HCT116 (cell line): ENCODE measurements around the gene MIB2. TPM values are rescaled to one million over a fixed set of nuclear protein-coding genes. Genes with fewer than 3 reads are reported as not detected.

Experiments
- ATAC-seq: fragments of 200-7000 bp; cut with Tn5 transposase; 2 replicates; pipeline ENCODE4 v1.9.1; 2020; ENCODE audit warnings: mild to moderate bottlenecking, moderate library complexity
- BruUV-seq: library from RNA; stranded (reverse); fragments of 400-500 nt; replicated peaks from 2 replicates; lab custom pipeline; 2021; lab: Mats Ljungman, UMichigan
- CTCF ChIA-PET: fragments of 300-600 bp; sonication (Branson Sonifier 250); formaldehyde crosslinking; loops from one replicate; lab custom pipeline; 2021; ENCODE audit warnings: antibody characterized with exemption; lab: Charles Lee
- POLR2A ChIA-PET: fragments of 300-600, 350-600 bp; sonication (Branson Sonifier 250); formaldehyde crosslinking; loops from one replicate; lab custom pipeline; 2021; ENCODE audit warnings: antibody characterized with exemption; lab: Charles Lee
- RAD21 ChIA-PET, 2 experiments: fragments of 300-600 bp; sonication (Branson Sonifier 250); formaldehyde crosslinking; loops; one replicate each; lab custom pipeline; 2023; ENCODE audit warnings: low total read pairs in 2 of 2; ENCODE audit not compliant: uncharacterized antibody in 2 of 2, unreplicated experiment in 2 of 2, low non-redundant PET in 1 of 2; lab: Charles Lee
- DNase-seq: peaks from one replicate; pipeline ENCODE4 v3.0.0-alpha.2; 2010; ENCODE audit warnings: low read depth, low spot score
- H2AFZ ChIP-seq: fragments of 200-600 bp; shearing (Covaris generic), sonication (generic); 2 replicates; pipeline ENCODE4 v1.6.1; 2017; ENCODE audit warnings: low read depth, mixed run types, mixed read lengths, antibody characterized with exemption, low read length; ENCODE audit not compliant: poor library complexity, severe bottlenecking
- H3K27ac ChIP-seq: 2 replicates; pipeline ENCODE4 v1.5.1; 2012; ENCODE audit warnings: low read depth, low read length
- H3K27me3 ChIP-seq: fragments of 200-600 bp; sonication (generic); 2 replicates; pipeline ENCODE4 v1.6.1; 2016; ENCODE audit warnings: mixed run types, low read length, mixed read lengths; ENCODE audit not compliant: insufficient read depth
- H3K36me3 ChIP-seq, 2 experiments: fragments of 200-500 bp in 1 of 2; fragments of 200-600 bp in 1 of 2; sonication (Bioruptor generic) in 1 of 2; sonication (generic) in 1 of 2; 2 replicates each; pipeline versions ENCODE4 v1.5.1 to v1.6.1; 2014 to 2016; ENCODE audit warnings: low read length in 2 of 2, inconsistent platforms in 1 of 2, mixed read lengths in 1 of 2, mixed run types in 1 of 2; ENCODE audit not compliant: insufficient read depth in 2 of 2, control insufficient read depth in 1 of 2
- H3K4me1 ChIP-seq, 2 experiments: fragments of 200-600 bp in 1 of 2; sonication (generic) in 1 of 2; 2 replicates each; pipeline versions ENCODE4 v1.5.1 to v1.6.1; 2012 to 2017; ENCODE audit warnings: low read length in 2 of 2, inconsistent platforms in 1 of 2, mild to moderate bottlenecking in 1 of 2, mixed read lengths in 1 of 2, mixed run types in 1 of 2, moderate library complexity in 1 of 2; ENCODE audit not compliant: insufficient read depth in 2 of 2, control insufficient read depth in 1 of 2
- H3K4me2 ChIP-seq: fragments of 200-600 bp; sonication (generic); 2 replicates; pipeline ENCODE4 v1.6.1; 2017; ENCODE audit warnings: mixed run types, low read length, mixed read lengths
- H3K4me3 ChIP-seq, 2 experiments: fragments of 200-600 bp in 1 of 2; sonication (generic) in 1 of 2; replicated peaks in 1 of 2; 2 replicates each; pipeline ENCODE4 v1.5.1; 2011 to 2016; ENCODE audit warnings: low read length in 2 of 2, control low read depth in 1 of 2, low read depth in 1 of 2, mild to moderate bottlenecking in 1 of 2, mixed read lengths in 1 of 2, mixed run types in 1 of 2
- H3K79me2 ChIP-seq: fragments of 200-600 bp; sonication (generic); 2 replicates; pipeline ENCODE4 v1.6.1; 2017; ENCODE audit warnings: mild to moderate bottlenecking, mixed run types, low read length, moderate library complexity, mixed read lengths; ENCODE audit not compliant: insufficient read depth
- H3K9ac ChIP-seq: fragments of 200-600 bp; sonication (generic); 2 replicates; pipeline ENCODE4 v1.6.1; 2016; ENCODE audit warnings: low read length, mixed read lengths
- H3K9me2 ChIP-seq: fragments of 200-600 bp; sonication (generic), shearing (Covaris generic); 2 replicates; pipeline ENCODE4 v1.6.1; 2017; ENCODE audit warnings: mixed run types, mild to moderate bottlenecking, moderate library complexity; ENCODE audit not compliant: insufficient read depth
- H3K9me3 ChIP-seq, 2 experiments: fragments of 200-500 bp in 1 of 2; fragments of 200-600 bp in 1 of 2; sonication (Bioruptor generic) in 1 of 2; sonication (generic) in 1 of 2; 2 replicates each; pipeline ENCODE4 v1.6.1; 2014 to 2017; ENCODE audit warnings: low read length in 2 of 2, mixed read lengths in 2 of 2, inconsistent platforms in 1 of 2, low read depth in 1 of 2, mild to moderate bottlenecking in 1 of 2, mixed run types in 1 of 2, moderate library complexity in 1 of 2; ENCODE audit not compliant: control insufficient read depth in 1 of 2, insufficient read depth in 1 of 2
- H4K20me1 ChIP-seq: fragments of 200-600 bp; sonication (generic), shearing (Covaris generic); 2 replicates; pipeline ENCODE4 v1.6.1; 2017; ENCODE audit warnings: mixed run types, mild to moderate bottlenecking, moderate library complexity; ENCODE audit not compliant: insufficient read depth
- CEBPB ChIP-seq: IDR thresholded peaks from 2 replicates; pipeline ENCODE4 v1.6.1; 2012; ENCODE audit warnings: low read depth
- ELF1 ChIP-seq: IDR thresholded peaks from 2 replicates; pipeline ENCODE4 v1.6.1; 2012; ENCODE audit warnings: low read depth, borderline replicate concordance
- JUND ChIP-seq: IDR thresholded peaks from 2 replicates; pipeline ENCODE4 v1.6.1; 2012
- intact Hi-C: fragments of 100-400 bp; cut with micrococcal nuclease; formaldehyde crosslinking; loops from 2 replicates; pipeline ENCODE4 v1.10.0; 2022
- total RNA-seq: library from RNA; stranded (reverse); gene quantifications from one replicate; pipeline ENCODE4 v1.2.1, GENCODE V29; 2021; ENCODE audit not compliant: unreplicated experiment
- TF ChIP-seq, protein P1 (sequence below): IDR thresholded peaks from 2 replicates; pipeline ENCODE4 v1.6.1; 2012
- TF ChIP-seq, protein P2 (sequence below), 3 experiments: fragments of 200-600 bp in 1 of 3; sonication (generic) in 1 of 3; IDR thresholded peaks in 2 of 3; conservative IDR thresholded peaks in 1 of 3; 2 replicates each; pipeline ENCODE4 v1.5.1; 2012 to 2017; ENCODE audit warnings: low read depth in 2 of 3, low read length in 2 of 3, antibody characterized with exemption in 1 of 3, borderline replicate concordance in 1 of 3, control low read depth in 1 of 3, mild to moderate bottlenecking in 1 of 3, mixed read lengths in 1 of 3, mixed run types in 1 of 3, moderate library complexity in 1 of 3; ENCODE audit not compliant: insufficient read depth in 1 of 3

The MIB2 gene
- total RNA-seq, 1 experiment from 2014 or later: 194 TPM

DNA sequence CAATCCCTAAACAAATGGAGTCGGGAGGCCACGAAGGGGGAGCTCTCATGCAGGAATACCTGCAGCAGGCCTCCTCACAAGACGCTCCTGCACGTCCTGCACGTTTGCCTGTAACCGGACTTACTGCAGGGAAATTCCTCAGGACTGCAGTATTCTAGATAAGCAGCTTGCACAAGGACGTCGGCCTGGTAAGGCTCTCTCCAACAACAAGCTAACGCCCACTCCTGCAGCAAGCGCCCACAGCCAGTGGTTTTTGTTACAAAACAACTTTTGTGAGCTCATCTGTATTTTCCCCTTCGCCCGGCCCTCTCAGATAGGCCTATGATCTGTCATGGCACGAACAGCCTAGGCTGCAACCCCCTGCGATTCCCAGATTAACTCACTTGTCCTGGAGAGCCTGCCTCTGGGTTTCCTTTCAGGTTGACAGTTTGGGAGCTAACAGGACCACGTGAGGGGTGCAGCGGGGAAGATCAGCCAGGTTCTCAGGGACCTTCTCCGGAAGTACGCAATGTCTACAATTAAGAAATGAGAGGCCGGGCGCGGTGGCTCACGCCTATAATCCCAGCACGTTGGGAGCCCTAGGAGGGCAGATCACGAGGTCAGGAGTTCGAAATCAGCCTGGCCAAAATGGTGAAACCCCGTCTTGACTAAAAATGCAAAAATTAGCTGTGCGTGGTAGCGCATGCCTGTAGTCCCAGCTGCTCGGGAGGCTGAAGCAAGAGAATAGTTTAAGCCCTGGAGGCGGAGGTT lies 921 bp upstream of the MIB2 start:
- intact Hi-C loops: loop anchor here (10.0 kb wide), 1 partner anchor 270 kb away; the partner anchor contains the start of gene DVL1
- peak overlapping the region; percentile 97 for H3K4me2 ChIP-seq
- peaks cover 11 to 22% of the 10 kb centered on the region in 2 experiments; a peak in 3 of 4 replicates for H3K4me1 ChIP-seq
- H3K27ac ChIP-seq: peak overlapping the region; percentile 54
- POLR2A ChIA-PET: interaction anchor here (0.8 to 3.3 kb wide), 3 partner anchors 12 to 40 kb away, joined by 3 to 15 read pairs (median 3); no protein-coding TSS in a partner anchor
- RAD21 ChIA-PET: no interaction called here
- H3K9me2 ChIP-seq: no peaks in the 10 kb centered on the region
- H3K9me3 ChIP-seq: no peaks in the 10 kb centered on the region
- no peaks in the 10 kb centered on the region for H3K27me3 ChIP-seq
- H2AFZ ChIP-seq: no peak overlapping the region
- TF ChIP-seq JUND (no peak), ELF1 (no peak), CEBPB (no peak)
- TF ChIP-seq, protein P1, sequence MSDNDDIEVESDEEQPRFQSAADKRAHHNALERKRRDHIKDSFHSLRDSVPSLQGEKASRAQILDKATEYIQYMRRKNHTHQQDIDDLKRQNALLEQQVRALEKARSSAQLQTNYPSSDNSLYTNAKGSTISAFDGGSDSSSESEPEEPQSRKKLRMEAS: no peak
- TF ChIP-seq, protein P2, sequence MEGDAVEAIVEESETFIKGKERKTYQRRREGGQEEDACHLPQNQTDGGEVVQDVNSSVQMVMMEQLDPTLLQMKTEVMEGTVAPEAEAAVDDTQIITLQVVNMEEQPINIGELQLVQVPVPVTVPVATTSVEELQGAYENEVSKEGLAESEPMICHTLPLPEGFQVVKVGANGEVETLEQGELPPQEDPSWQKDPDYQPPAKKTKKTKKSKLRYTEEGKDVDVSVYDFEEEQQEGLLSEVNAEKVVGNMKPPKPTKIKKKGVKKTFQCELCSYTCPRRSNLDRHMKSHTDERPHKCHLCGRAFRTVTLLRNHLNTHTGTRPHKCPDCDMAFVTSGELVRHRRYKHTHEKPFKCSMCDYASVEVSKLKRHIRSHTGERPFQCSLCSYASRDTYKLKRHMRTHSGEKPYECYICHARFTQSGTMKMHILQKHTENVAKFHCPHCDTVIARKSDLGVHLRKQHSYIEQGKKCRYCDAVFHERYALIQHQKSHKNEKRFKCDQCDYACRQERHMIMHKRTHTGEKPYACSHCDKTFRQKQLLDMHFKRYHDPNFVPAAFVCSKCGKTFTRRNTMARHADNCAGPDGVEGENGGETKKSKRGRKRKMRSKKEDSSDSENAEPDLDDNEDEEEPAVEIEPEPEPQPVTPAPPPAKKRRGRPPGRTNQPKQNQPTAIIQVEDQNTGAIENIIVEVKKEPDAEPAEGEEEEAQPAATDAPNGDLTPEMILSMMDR (IDR thresholded peaks at IDR 0.05 in 2 of 3, conservative IDR thresholded peaks at IDR 0.05 in 1 of 3; ENCODE audit: borderline replicate concordance in 1 of 3, insufficient read depth in 1 of 3, low read depth in 2 of 3, low read length in 2 of 3): no peak
- BruUV-seq: TSS peak; percentile 69
- 0 out of 2 replicates have a peak, but pooled peaks cover 3% of the 10 kb centered on the region for H4K20me1 ChIP-seq
- peak overlapping the region; percentile 90 for H3K9ac ChIP-seq
- ATAC-seq (no peak), DNase-seq (no peak)
- H3K4me3 ChIP-seq: peak overlapping the region; percentile 85 to 86
- peaks cover 0 to 3% of the 10 kb centered on the region in 2 experiments; a peak in 1 of 4 replicates for H3K36me3 ChIP-seq
- CTCF ChIA-PET: interaction anchor here (1.0 kb wide), 1 partner anchor 14 kb away, joined by 6 read pairs; no protein-coding TSS in a partner anchor
- peaks cover 9% of the 10 kb centered on the region; the same call in 1 of the 2 replicates for H3K79me2 ChIP-seq
